HEK293T (cell line): ENCODE data around the gene FBXL2.

ENCODE experiments used
- ELF4 ChIP-seq: fragments of 450-650 bp; IDR thresholded peaks from 2 replicates; pipeline ENCODE4 v1.6.1; 2017; ENCODE audit warnings: antibody characterized with exemption
- FOXK2 ChIP-seq: fragments of 450-650 bp; IDR thresholded peaks from 2 replicates; pipeline ENCODE4 v1.6.1; 2016; ENCODE audit warnings: mild to moderate bottlenecking
- FOXM1 ChIP-seq: fragments of 450-650 bp; IDR thresholded peaks from 2 replicates; pipeline ENCODE4 v1.6.1; 2017; ENCODE audit warnings: mild to moderate bottlenecking, borderline replicate concordance
- L3MBTL2 ChIP-seq: fragments of 450-650 bp; conservative IDR thresholded peaks from 2 replicates; pipeline ENCODE4 v1.6.1; 2016; ENCODE audit warnings: mild to moderate bottlenecking
- SUZ12 ChIP-seq: fragments of 450-650 bp; IDR thresholded peaks from 2 replicates; pipeline ENCODE4 v1.6.1; 2016; ENCODE audit warnings: mild to moderate bottlenecking

GRCh38 chr3:33389908-33390307 is 112.7 kb downstream of the FBXL2 start:
- TF ChIP-seq SUZ12 (no peak), ELF4 (no peak), FOXK2 (no peak), L3MBTL2 (no peak), FOXM1 (no peak)
